ENCODE measurements around the gene FBXO7.

GRCh38 chr22:32487461-32487860, 12.8 kb downstream of the FBXO7 start:
- no peak for TF ChIP-seq POLR2A (IDR thresholded peaks at IDR 0.05)
- TF ChIP-seq, protein P1, sequence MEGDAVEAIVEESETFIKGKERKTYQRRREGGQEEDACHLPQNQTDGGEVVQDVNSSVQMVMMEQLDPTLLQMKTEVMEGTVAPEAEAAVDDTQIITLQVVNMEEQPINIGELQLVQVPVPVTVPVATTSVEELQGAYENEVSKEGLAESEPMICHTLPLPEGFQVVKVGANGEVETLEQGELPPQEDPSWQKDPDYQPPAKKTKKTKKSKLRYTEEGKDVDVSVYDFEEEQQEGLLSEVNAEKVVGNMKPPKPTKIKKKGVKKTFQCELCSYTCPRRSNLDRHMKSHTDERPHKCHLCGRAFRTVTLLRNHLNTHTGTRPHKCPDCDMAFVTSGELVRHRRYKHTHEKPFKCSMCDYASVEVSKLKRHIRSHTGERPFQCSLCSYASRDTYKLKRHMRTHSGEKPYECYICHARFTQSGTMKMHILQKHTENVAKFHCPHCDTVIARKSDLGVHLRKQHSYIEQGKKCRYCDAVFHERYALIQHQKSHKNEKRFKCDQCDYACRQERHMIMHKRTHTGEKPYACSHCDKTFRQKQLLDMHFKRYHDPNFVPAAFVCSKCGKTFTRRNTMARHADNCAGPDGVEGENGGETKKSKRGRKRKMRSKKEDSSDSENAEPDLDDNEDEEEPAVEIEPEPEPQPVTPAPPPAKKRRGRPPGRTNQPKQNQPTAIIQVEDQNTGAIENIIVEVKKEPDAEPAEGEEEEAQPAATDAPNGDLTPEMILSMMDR (IDR thresholded peaks at IDR 0.05) = no peak

Data from thyroid gland (tissue), 4 donors.